GM23338 (cell line): ENCODE measurements around the gene IGDCC3. TPM values are rescaled to one million over a fixed set of nuclear protein-coding genes. Genes with fewer than 3 reads are reported as not detected.

ENCODE experiments used
- ATAC-seq: fragments of 200-7000 bp; cut with Tn5 transposase; 3 replicates; pipeline ENCODE4 v1.9.1; 2020
- DNase-seq: peaks from one replicate; pipeline ENCODE4 v3.0.0-alpha.2; 2015; ENCODE audit warnings: low spot score
- H2AFZ ChIP-seq: fragments of 200-600 bp; sonication (generic); 2 replicates; pipeline ENCODE4 v1.8.0; 2016; ENCODE audit warnings: antibody characterized with exemption, mild to moderate bottlenecking, moderate library complexity
- H3F3A ChIP-seq: fragments of 200-600 bp; sonication (generic); replicated peaks from 2 replicates; pipeline ENCODE4 v1.8.0; 2017; ENCODE audit warnings: antibody characterized with exemption, mixed run types, low read depth
- H3K27ac ChIP-seq: fragments of 200-600 bp; sonication (generic); 2 replicates; pipeline ENCODE4 v1.6.1; 2016; ENCODE audit warnings: low read depth
- H3K27me3 ChIP-seq: fragments of 200-600 bp; sonication (generic); 2 replicates; pipeline ENCODE4 v1.8.0; 2016; ENCODE audit warnings: mild to moderate bottlenecking, mixed run types, moderate library complexity; ENCODE audit not compliant: insufficient read depth
- H3K36me3 ChIP-seq: fragments of 200-600 bp; sonication (generic); 2 replicates; pipeline ENCODE4 v1.8.0; 2016; ENCODE audit warnings: mild to moderate bottlenecking; ENCODE audit not compliant: insufficient read depth
- H3K4me1 ChIP-seq: fragments of 200-600 bp; sonication (generic); 2 replicates; pipeline ENCODE4 v1.8.0; 2016; ENCODE audit warnings: mild to moderate bottlenecking, moderate library complexity; ENCODE audit not compliant: insufficient read depth
- H3K4me2 ChIP-seq: fragments of 200-600 bp; sonication (generic); 2 replicates; pipeline ENCODE4 v1.7.1; 2017; ENCODE audit warnings: mixed run types
- H3K4me3 ChIP-seq: fragments of 200-600 bp; sonication (generic); 2 replicates; pipeline ENCODE4 v1.6.1; 2016; ENCODE audit warnings: mixed run types
- H3K79me2 ChIP-seq: fragments of 200-600 bp; sonication (generic); replicated peaks from 2 replicates; pipeline ENCODE4 v1.8.0; 2017; ENCODE audit warnings: mild to moderate bottlenecking; ENCODE audit not compliant: insufficient read depth
- H3K9me2 ChIP-seq: fragments of 200-600 bp; sonication (generic); 2 replicates; pipeline ENCODE4 v1.8.0; 2017; ENCODE audit not compliant: insufficient read depth
- H4K20me1 ChIP-seq: fragments of 200-600 bp; sonication (generic); replicated peaks from 2 replicates; pipeline ENCODE4 v1.8.0; 2017; ENCODE audit warnings: mild to moderate bottlenecking; ENCODE audit not compliant: insufficient read depth
- H3K27ac Mint-ChIP-seq: 2 replicates; pipeline ENCODE4 v1.8.0; 2020; ENCODE audit warnings: inconsistent platforms, mild to moderate bottlenecking, moderate library complexity, mixed read lengths
- H3K27me3 Mint-ChIP-seq: 3 replicates; pipeline ENCODE4 v1.8.0; 2022; ENCODE audit warnings: low read depth, mild to moderate bottlenecking, moderate library complexity, mixed read lengths, inconsistent platforms; ENCODE audit not compliant: insufficient read depth, poor library complexity
- H3K36me3 Mint-ChIP-seq: 3 replicates; pipeline ENCODE4 v1.8.0; 2021; ENCODE audit warnings: low read depth, mild to moderate bottlenecking, inconsistent platforms, moderate library complexity, mixed read lengths
- H3K4me1 Mint-ChIP-seq: 3 replicates; pipeline ENCODE4 v1.8.0; 2020; ENCODE audit warnings: mild to moderate bottlenecking, inconsistent platforms, mixed read lengths
- H3K4me3 Mint-ChIP-seq: 3 replicates; pipeline ENCODE4 v1.8.0; 2021; ENCODE audit warnings: moderate library complexity, mild to moderate bottlenecking, inconsistent platforms, mixed read lengths
- H3K9me3 Mint-ChIP-seq: 3 replicates; pipeline ENCODE4 v1.8.0; 2020; ENCODE audit warnings: moderate library complexity, mild to moderate bottlenecking, inconsistent platforms, mixed read lengths
- CREB1 ChIP-seq: fragments of 250-450 bp; sonication (Bioruptor Pico); IDR thresholded peaks from 2 replicates; pipeline ENCODE4 v1.5.0; 2020; ENCODE audit warnings: low read depth, mild to moderate bottlenecking, moderate library complexity
- JUNB ChIP-seq: IDR thresholded peaks from one replicate; pipeline ENCODE4 v1.6.1; 2016; ENCODE audit warnings: antibody characterized with exemption; ENCODE audit not compliant: unreplicated experiment
- POLR2AphosphoS5 ChIP-seq: IDR thresholded peaks from 2 replicates; pipeline ENCODE4 v1.6.1; 2016; ENCODE audit warnings: antibody characterized with exemption, low read depth
- polyA plus RNA-seq: library from polyadenylated mRNA; unstranded; fragments of >200 nt; fragmentation: Nextera tagmentation; extraction: Ambion mirVana; gene quantifications from 2 replicates; pipeline ENCODE4 v1.2.1, GENCODE V29; 2016
- total RNA-seq: library from RNA; depleted of rRNA; stranded (reverse); fragments of >200 nt; shearing (Covaris generic); gene quantifications from 2 replicates; pipeline ENCODE4 v1.2.3, GENCODE V29; 2014
- TF ChIP-seq, protein P1 (sequence below): IDR thresholded peaks from one replicate; pipeline ENCODE4 v1.6.1; 2018; ENCODE audit warnings: antibody characterized with exemption; ENCODE audit not compliant: unreplicated experiment

Gene IGDCC3
- total and polyA plus RNA-seq, 2 experiments from 2014 or later = 15.3 to 30.7 TPM

DNA sequence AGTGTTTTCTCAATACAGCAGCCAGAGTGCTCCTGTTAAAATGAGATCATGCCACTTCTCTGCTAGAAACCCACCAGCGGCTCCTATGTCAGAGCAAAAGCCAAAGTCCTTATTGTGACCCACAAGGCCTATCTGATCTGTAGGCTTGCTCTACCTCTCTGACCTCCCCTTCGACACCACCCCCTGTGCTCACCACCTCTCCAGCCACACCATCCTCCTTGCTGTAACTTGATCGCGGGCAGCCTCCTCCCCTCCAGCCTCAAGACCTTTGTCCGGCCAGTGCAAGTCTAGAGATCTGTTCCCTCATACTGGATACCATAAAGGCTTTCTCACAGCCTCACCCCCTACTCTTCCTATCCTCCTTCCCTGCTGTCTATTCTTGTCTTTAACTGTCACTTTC lies 46.9 kb upstream of the IGDCC3 start:
- Histone ChIP-seq H3F3A (peaks cover 21% of the 10 kb centered on the region), H3K4me3 (no peak overlapping the region), H3K4me1 (peaks cover 20% of the 10 kb centered on the region), H3K79me2 (peaks cover 6% of the 10 kb centered on the region; the same call in 1 of the 2 replicates), H2AFZ (no peak overlapping the region), H4K20me1 (no peaks in the 10 kb centered on the region), H3K4me2 (no peak overlapping the region), H3K36me3 (no peaks in the 10 kb centered on the region), H3K27ac (no peak overlapping the region), H3K27me3 (peaks cover 29% of the 10 kb centered on the region), H3K9me2 (no peaks in the 10 kb centered on the region)
- H3K36me3 Mint-ChIP-seq = peaks cover 4% of the 10 kb centered on the region; the same call in 2 of the 3 replicates
- H3K27me3 Mint-ChIP-seq = peaks cover 31% of the 10 kb centered on the region
- peaks cover 2% of the 10 kb centered on the region; the same call in 1 of the 3 replicates for H3K9me3 Mint-ChIP-seq
- H3K27ac Mint-ChIP-seq = no peak overlapping the region
- TF ChIP-seq, protein P1, sequence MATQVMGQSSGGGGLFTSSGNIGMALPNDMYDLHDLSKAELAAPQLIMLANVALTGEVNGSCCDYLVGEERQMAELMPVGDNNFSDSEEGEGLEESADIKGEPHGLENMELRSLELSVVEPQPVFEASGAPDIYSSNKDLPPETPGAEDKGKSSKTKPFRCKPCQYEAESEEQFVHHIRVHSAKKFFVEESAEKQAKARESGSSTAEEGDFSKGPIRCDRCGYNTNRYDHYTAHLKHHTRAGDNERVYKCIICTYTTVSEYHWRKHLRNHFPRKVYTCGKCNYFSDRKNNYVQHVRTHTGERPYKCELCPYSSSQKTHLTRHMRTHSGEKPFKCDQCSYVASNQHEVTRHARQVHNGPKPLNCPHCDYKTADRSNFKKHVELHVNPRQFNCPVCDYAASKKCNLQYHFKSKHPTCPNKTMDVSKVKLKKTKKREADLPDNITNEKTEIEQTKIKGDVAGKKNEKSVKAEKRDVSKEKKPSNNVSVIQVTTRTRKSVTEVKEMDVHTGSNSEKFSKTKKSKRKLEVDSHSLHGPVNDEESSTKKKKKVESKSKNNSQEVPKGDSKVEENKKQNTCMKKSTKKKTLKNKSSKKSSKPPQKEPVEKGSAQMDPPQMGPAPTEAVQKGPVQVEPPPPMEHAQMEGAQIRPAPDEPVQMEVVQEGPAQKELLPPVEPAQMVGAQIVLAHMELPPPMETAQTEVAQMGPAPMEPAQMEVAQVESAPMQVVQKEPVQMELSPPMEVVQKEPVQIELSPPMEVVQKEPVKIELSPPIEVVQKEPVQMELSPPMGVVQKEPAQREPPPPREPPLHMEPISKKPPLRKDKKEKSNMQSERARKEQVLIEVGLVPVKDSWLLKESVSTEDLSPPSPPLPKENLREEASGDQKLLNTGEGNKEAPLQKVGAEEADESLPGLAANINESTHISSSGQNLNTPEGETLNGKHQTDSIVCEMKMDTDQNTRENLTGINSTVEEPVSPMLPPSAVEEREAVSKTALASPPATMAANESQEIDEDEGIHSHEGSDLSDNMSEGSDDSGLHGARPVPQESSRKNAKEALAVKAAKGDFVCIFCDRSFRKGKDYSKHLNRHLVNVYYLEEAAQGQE = no peak
- TF ChIP-seq JUNB (no peak), POLR2AphosphoS5 (no peak)
- H3K4me3 Mint-ChIP-seq = peak overlapping the region; percentile 14; the same call in 1 of the 3 replicates
- ATAC-seq (no peak), DNase-seq (no peak)
- peaks cover 43% of the 10 kb centered on the region for H3K4me1 Mint-ChIP-seq

DNA sequence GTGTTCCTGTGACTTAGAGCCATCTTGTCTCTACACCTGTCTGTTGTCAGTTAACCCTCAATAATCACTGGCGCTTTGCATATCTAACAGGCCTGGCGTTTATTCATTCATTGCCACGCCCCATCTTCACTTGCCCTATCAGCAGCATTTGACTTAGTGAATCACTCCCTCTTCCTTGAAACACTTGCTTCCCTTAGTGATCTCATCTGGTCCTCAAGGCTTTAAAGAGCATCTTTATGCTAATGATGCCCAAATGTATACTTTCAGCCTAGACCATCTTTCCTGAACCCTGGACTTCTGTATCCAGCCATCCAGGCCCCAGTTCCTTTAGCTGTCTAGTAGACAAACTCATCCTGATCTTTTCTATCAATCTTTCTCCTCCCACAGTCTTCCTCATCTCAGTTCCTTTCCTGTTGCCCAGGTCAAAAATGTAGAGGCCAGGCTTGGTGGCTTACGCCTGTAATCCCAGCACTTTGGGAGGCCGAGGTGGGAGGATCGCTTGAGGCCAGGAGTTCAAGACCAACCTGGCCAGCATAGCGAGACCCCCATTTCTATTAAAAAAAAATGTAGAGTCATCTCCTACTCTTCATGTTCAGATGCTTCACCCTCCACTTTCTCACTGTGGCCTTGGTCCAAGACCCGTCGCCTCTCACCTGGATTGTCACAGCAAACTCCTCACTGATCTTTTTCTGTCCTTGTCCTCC lies 46.3 kb upstream of the IGDCC3 start:
- Histone ChIP-seq H3K4me3 (peak overlapping the region; percentile 84; the same call in 1 of the 2 replicates), H3K4me2 (peak overlapping the region; percentile 98), H4K20me1 (no peaks in the 10 kb centered on the region), H3K36me3 (no peaks in the 10 kb centered on the region), H3K27me3 (peaks cover 34% of the 10 kb centered on the region), H3K79me2 (peaks cover 6% of the 10 kb centered on the region; the same call in 1 of the 2 replicates), H2AFZ (no peak overlapping the region), H3K4me1 (peaks cover 25% of the 10 kb centered on the region), H3F3A (peaks cover 21% of the 10 kb centered on the region), H3K27ac (no peak overlapping the region), H3K9me2 (no peaks in the 10 kb centered on the region)
- H3K36me3 Mint-ChIP-seq = peaks cover 10% of the 10 kb centered on the region
- no peak for ATAC-seq
- H3K4me3 Mint-ChIP-seq = peak overlapping the region; percentile 91
- peaks cover 49% of the 10 kb centered on the region for H3K4me1 Mint-ChIP-seq
- H3K27ac Mint-ChIP-seq = no peak overlapping the region
- no peak for TF ChIP-seq CREB1 (CRISPR knock-in tag)
- H3K27me3 Mint-ChIP-seq = peaks cover 31% of the 10 kb centered on the region
- H3K9me3 Mint-ChIP-seq = peaks cover 2% of the 10 kb centered on the region; the same call in 1 of the 3 replicates
- DNase-seq = peak; percentile 46
